ENCODE data around the gene PTPN3.

The PTPN3 gene

GRCh38 chr9:109423877-109424276 lies 74.2 kb downstream of the PTPN3 start:
- H3K4ac ChIP-seq (ENCODE audit: low read depth in 1 of 2, low read length in 2 of 2), result no peak overlapping the region
- H4K8ac ChIP-seq (ENCODE audit: low read length), result no peak overlapping the region
- no peak for DNase-seq
- H3K4me3 ChIP-seq (ENCODE audit: insufficient read depth in 1 of 2, low read depth in 1 of 2, low read length in 2 of 2), result no peak overlapping the region
- H2BK5ac ChIP-seq (ENCODE audit: low read depth, low read length, poor library complexity, severe bottlenecking), result no peak overlapping the region
- H3K36me3 ChIP-seq (ENCODE audit: control insufficient read depth in 1 of 2, insufficient read depth in 2 of 2, low read depth in 1 of 2, low read length in 2 of 2), result peaks cover 0 to 33% of the 10 kb centered on the region in 2 experiments
- no peak overlapping the region for H3K27ac ChIP-seq (ENCODE audit: low read length, poor library complexity, severe bottlenecking)
- H2AFZ ChIP-seq (ENCODE audit: low read depth, low read length), result no peak overlapping the region
- H3K79me1 ChIP-seq (replicated peaks; ENCODE audit: low read length, poor library complexity, severe bottlenecking), result peaks cover 11% of the 10 kb centered on the region
- no peak overlapping the region for H3K4me2 ChIP-seq (ENCODE audit: low read length, poor library complexity, severe bottlenecking)
- no peak overlapping the region for H2BK15ac ChIP-seq (ENCODE audit: low read depth, poor library complexity, severe bottlenecking)
- H2BK120ac ChIP-seq (ENCODE audit: low read depth, low read length), result no peak overlapping the region
- H3K9me3 ChIP-seq (ENCODE audit: control insufficient read depth, low read length), result no peaks in the 10 kb centered on the region
- 75% methylated on average over 1 of the region's 1 CpG for WGBS
- no peak overlapping the region for H3K9ac ChIP-seq (ENCODE audit: low read length)
- no peak overlapping the region for H4K91ac ChIP-seq (ENCODE audit: low read length)
- H3K27me3 ChIP-seq (ENCODE audit: control insufficient read depth in 1 of 2, insufficient read depth in 1 of 2, low read length in 2 of 2), result no peaks in the 10 kb centered on the region
- H2AK5ac ChIP-seq (ENCODE audit: low read length, severe bottlenecking), result no peak overlapping the region
- H3K23ac ChIP-seq (ENCODE audit: low read length in 2 of 2), result no peak overlapping the region
- H3K18ac ChIP-seq (ENCODE audit: low read depth in 1 of 2, low read length in 2 of 2), result no peak overlapping the region
- no peaks in the 10 kb centered on the region for H3K4me1 ChIP-seq (ENCODE audit: control insufficient read depth, insufficient read depth, low read depth, low read length)
- no peak overlapping the region for H2BK12ac ChIP-seq (ENCODE audit: low read length in 2 of 2)
- H3K14ac ChIP-seq (ENCODE audit: low read length in 2 of 2), result no peak overlapping the region

- DNase-seq, result no peak
- no peak overlapping the region for H2BK120ac ChIP-seq (ENCODE audit: low read depth, low read length)
- no peak overlapping the region for H2BK12ac ChIP-seq (ENCODE audit: low read length in 2 of 2)
- H4K8ac ChIP-seq (ENCODE audit: low read length), result no peak overlapping the region
- no peaks in the 10 kb centered on the region for H3K27me3 ChIP-seq (ENCODE audit: control insufficient read depth in 1 of 2, insufficient read depth in 1 of 2, low read length in 2 of 2)
- peaks cover 4% of the 10 kb centered on the region for H3K4me1 ChIP-seq (ENCODE audit: control insufficient read depth, insufficient read depth, low read depth, low read length)
- no peak overlapping the region for H2BK15ac ChIP-seq (ENCODE audit: low read depth, poor library complexity, severe bottlenecking)
- H2BK5ac ChIP-seq (ENCODE audit: low read depth, low read length, poor library complexity, severe bottlenecking), result no peak overlapping the region
- no peak overlapping the region for H3K23ac ChIP-seq (ENCODE audit: low read length in 2 of 2)
- WGBS, result 75% methylated on average over 7 of the region's 7 CpGs
- H3K4me3 ChIP-seq (ENCODE audit: insufficient read depth in 1 of 2, low read depth in 1 of 2, low read length in 2 of 2), result no peak overlapping the region
- no peak overlapping the region for H3K9ac ChIP-seq (ENCODE audit: low read length)
- H2AK5ac ChIP-seq (ENCODE audit: low read length, severe bottlenecking), result no peak overlapping the region
- peaks cover 0 to 38% of the 10 kb centered on the region in 2 experiments for H3K36me3 ChIP-seq (ENCODE audit: control insufficient read depth in 1 of 2, insufficient read depth in 2 of 2, low read depth in 1 of 2, low read length in 2 of 2)
- no peak overlapping the region for H3K14ac ChIP-seq (ENCODE audit: low read length in 2 of 2)
- no peak overlapping the region for H4K91ac ChIP-seq (ENCODE audit: low read length)
- no peak overlapping the region for H3K27ac ChIP-seq (ENCODE audit: low read length, poor library complexity, severe bottlenecking)
- H3K4ac ChIP-seq (ENCODE audit: low read depth in 1 of 2, low read length in 2 of 2), result no peak overlapping the region
- no peaks in the 10 kb centered on the region for H3K9me3 ChIP-seq (ENCODE audit: control insufficient read depth, low read length)
- H3K79me1 ChIP-seq (replicated peaks; ENCODE audit: low read length, poor library complexity, severe bottlenecking), result peaks cover 12% of the 10 kb centered on the region
- H2AFZ ChIP-seq (ENCODE audit: low read depth, low read length), result no peak overlapping the region
- no peak overlapping the region for H3K4me2 ChIP-seq (ENCODE audit: low read length, poor library complexity, severe bottlenecking)
- H3K18ac ChIP-seq (ENCODE audit: low read depth in 1 of 2, low read length in 2 of 2), result no peak overlapping the region
Measured at GRCh38 chr9:109422641-109423040, 75.5 kb downstream of the PTPN3 start.

- Histone ChIP-seq H2AK5ac (ENCODE audit: low read length, severe bottlenecking) (no peak overlapping the region), H3K27me3 (ENCODE audit: control insufficient read depth in 1 of 2, insufficient read depth in 1 of 2, low read length in 2 of 2) (peaks cover 0 to 5% of the 10 kb centered on the region in 2 experiments), H3K4me2 (ENCODE audit: low read length, poor library complexity, severe bottlenecking) (no peak overlapping the region), H3K9me3 (ENCODE audit: control insufficient read depth, low read length) (no peaks in the 10 kb centered on the region), H3K18ac (ENCODE audit: low read depth in 1 of 2, low read length in 2 of 2) (no peak overlapping the region), H3K36me3 (ENCODE audit: control insufficient read depth in 1 of 2, insufficient read depth in 2 of 2, low read depth in 1 of 2, low read length in 2 of 2) (peaks cover 0 to 35% of the 10 kb centered on the region in 2 experiments), H3K14ac (ENCODE audit: low read length in 2 of 2) (no peak overlapping the region), H3K4me1 (ENCODE audit: control insufficient read depth, insufficient read depth, low read depth, low read length) (peaks cover 4% of the 10 kb centered on the region), H3K9ac (ENCODE audit: low read length) (no peak overlapping the region), H3K79me1 (replicated peaks; ENCODE audit: low read length, poor library complexity, severe bottlenecking) (peaks cover 14% of the 10 kb centered on the region), H3K23ac (ENCODE audit: low read length in 2 of 2) (no peak overlapping the region), H3K27ac (ENCODE audit: low read length, poor library complexity, severe bottlenecking) (no peak overlapping the region), H2AFZ (ENCODE audit: low read depth, low read length) (no peak overlapping the region), H2BK5ac (ENCODE audit: low read depth, low read length, poor library complexity, severe bottlenecking) (no peak overlapping the region), H3K4ac (ENCODE audit: low read depth in 1 of 2, low read length in 2 of 2) (no peak overlapping the region), H2BK12ac (ENCODE audit: low read length in 2 of 2) (no peak overlapping the region), H3K4me3 (ENCODE audit: insufficient read depth in 1 of 2, low read depth in 1 of 2, low read length in 2 of 2) (no peak overlapping the region), H2BK15ac (ENCODE audit: low read depth, poor library complexity, severe bottlenecking) (no peak overlapping the region), H2BK120ac (ENCODE audit: low read depth, low read length) (no peak overlapping the region), H4K91ac (ENCODE audit: low read length) (no peak overlapping the region), H4K8ac (ENCODE audit: low read length) (no peak overlapping the region)
- DNase-seq, result no peak
- WGBS, result 85% methylated on average over 11 of the region's 13 CpGs
Measured at GRCh38 chr9:109421026-109421970, 76.8 kb downstream of the PTPN3 start.

- no peak for DNase-seq
- H3K4me2 ChIP-seq (ENCODE audit: low read length, poor library complexity, severe bottlenecking), result no peak overlapping the region
- H2AK5ac ChIP-seq (ENCODE audit: low read length, severe bottlenecking), result no peak overlapping the region
- no peak overlapping the region for H3K4me3 ChIP-seq (ENCODE audit: insufficient read depth in 1 of 2, low read depth in 1 of 2, low read length in 2 of 2)
- H2BK5ac ChIP-seq (ENCODE audit: low read depth, low read length, poor library complexity, severe bottlenecking), result no peak overlapping the region
- H2AFZ ChIP-seq (ENCODE audit: low read depth, low read length), result no peak overlapping the region
- H4K91ac ChIP-seq (ENCODE audit: low read length), result no peak overlapping the region
- WGBS, result no CpG with 5 or more reads among the region's 4 CpGs
- H3K27me3 ChIP-seq (ENCODE audit: control insufficient read depth in 1 of 2, insufficient read depth in 1 of 2, low read length in 2 of 2), result peaks cover 0 to 19% of the 10 kb centered on the region in 2 experiments
- H3K18ac ChIP-seq (ENCODE audit: low read depth in 1 of 2, low read length in 2 of 2), result no peak overlapping the region
- no peak overlapping the region for H3K23ac ChIP-seq (ENCODE audit: low read length in 2 of 2)
- peaks cover 21% of the 10 kb centered on the region for H3K79me1 ChIP-seq (replicated peaks; ENCODE audit: low read length, poor library complexity, severe bottlenecking)
- H2BK120ac ChIP-seq (ENCODE audit: low read depth, low read length), result no peak overlapping the region
- H3K27ac ChIP-seq (ENCODE audit: low read length, poor library complexity, severe bottlenecking), result no peak overlapping the region
- H4K8ac ChIP-seq (ENCODE audit: low read length), result no peak overlapping the region
- H2BK15ac ChIP-seq (ENCODE audit: low read depth, poor library complexity, severe bottlenecking), result no peak overlapping the region
- peaks cover 4% of the 10 kb centered on the region for H3K4me1 ChIP-seq (ENCODE audit: control insufficient read depth, insufficient read depth, low read depth, low read length)
- H2BK12ac ChIP-seq (ENCODE audit: low read length in 2 of 2), result no peak overlapping the region
- peaks cover 0 to 41% of the 10 kb centered on the region in 2 experiments for H3K36me3 ChIP-seq (ENCODE audit: control insufficient read depth in 1 of 2, insufficient read depth in 2 of 2, low read depth in 1 of 2, low read length in 2 of 2)
- H3K9me3 ChIP-seq (ENCODE audit: control insufficient read depth, low read length), result no peaks in the 10 kb centered on the region
- H3K9ac ChIP-seq (ENCODE audit: low read length), result no peak overlapping the region
- no peak overlapping the region for H3K4ac ChIP-seq (ENCODE audit: low read depth in 1 of 2, low read length in 2 of 2)
- no peak overlapping the region for H3K14ac ChIP-seq (ENCODE audit: low read length in 2 of 2)
Measured at GRCh38 chr9:109419531-109419930, 78.6 kb downstream of the PTPN3 start.
